ENCODE data around the gene C2CD3.
"Not testable (repeated sequence)": the region's sequence is repeated elsewhere in the genome, so short reads cannot be mapped to it uniquely, and the experiment has no call there.

C2CD3 gene

DNA sequence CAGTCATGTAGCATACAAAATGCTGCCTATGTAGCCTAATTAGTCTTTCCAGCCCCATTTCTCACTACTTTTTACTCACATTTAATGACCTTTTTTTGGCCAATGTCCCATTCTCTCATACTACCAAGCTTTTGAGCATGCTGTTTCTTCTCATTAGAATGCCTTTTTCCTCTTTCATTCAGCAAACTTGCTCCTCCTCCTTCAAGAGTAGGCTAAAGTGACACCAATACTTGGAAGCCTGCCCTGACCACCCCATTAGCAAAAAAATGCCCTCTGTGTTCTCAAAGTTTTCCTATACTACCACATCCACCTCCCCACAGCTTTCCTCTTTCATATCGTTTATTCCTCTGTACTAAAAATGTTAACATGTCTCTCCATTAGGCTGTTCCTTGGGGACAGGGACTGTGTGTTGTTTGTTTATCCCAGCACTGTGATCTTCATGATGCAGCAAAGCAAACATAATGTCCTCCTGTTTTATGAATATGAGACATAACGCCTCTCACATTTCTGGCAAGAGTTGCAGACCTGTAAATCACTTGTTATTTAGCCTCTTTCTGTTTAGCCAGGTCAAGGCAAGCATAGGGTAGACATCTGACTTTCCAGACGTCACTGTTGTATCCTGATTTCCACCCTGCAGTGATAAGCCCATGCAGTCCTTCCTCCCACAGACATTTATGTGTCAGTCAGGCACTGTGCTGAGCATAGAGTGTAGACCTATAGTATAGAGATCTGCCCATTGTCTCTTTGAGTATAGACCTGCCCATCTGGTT is 99.9 kb downstream of the C2CD3 start:
- in situ Hi-C loops (cut with MboI; ENCODE audit: low sequenced_read_pairs), result no loop called here

DNA sequence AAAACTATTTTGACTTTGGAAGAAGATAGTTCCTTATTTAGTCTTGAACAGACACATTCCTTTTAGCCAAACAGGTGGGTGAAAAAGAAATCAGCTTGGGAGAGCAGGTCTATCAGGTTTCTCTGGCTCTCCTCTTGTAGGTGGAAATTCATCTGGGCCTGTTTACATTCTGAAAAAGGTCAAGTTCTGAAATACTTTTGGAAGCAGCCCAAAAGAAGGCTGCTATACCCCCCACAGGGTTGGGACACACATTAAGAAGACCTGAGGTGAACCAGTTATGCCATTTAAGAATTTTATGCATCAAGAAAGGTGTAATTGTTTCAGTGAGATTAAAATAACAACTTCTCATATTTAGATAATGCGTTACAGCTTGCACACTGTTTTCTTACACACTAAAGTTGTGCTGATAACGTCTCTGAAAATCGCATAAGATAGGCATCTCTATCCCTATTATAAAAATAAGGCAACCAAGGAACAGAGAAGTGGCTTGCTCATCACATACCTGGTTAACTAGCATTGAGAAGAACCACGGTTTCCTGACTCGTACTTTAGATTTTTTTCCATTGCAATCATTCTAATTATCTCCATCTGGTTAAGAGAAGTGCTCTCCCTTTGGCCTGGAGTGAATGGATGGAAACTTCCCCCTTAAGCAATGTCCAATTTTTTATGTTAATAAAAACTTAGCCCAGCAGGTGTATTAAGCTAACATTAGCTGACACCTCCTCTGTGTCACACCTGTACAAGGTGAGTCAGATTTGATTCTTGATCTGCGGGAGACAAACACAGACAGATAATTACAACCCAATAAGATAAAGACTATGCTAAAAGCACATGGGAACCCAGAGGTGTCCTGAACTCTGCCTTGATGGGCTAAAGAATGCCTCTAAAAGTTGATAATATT is 101.4 kb downstream of the C2CD3 start:
- in situ Hi-C loops (cut with MboI; ENCODE audit: low sequenced_read_pairs), result no loop called here

- in situ Hi-C loops (cut with MboI; ENCODE audit: low sequenced_read_pairs), result not testable (repeated sequence)
Observed at GRCh38 chr11:74066663-74067062, 104.1 kb downstream of the C2CD3 start.

- in situ Hi-C loops (cut with MboI; ENCODE audit: low sequenced_read_pairs), result not testable (repeated sequence)
Observed at GRCh38 chr11:74065534-74065933, 105.3 kb downstream of the C2CD3 start.

DNA sequence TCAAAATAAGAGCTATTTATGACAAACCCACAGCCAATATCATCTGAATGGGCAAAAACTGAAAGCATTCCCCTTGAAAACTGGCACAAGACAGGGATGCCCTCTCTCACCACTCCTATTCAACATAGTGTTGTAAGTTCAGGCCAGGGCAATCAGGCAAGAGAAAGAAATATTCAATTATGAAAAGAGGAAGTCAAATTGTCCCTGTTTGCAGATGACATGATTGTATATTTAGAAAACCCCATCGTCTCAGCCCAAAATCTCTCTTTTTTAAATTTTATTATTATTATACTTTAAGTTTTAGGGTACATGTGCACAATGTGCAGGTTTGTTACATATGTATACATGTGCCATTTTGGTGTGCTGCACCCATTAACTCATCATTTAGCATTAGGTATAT is 107.2 kb downstream of the C2CD3 start:
- in situ Hi-C loops (cut with MboI; ENCODE audit: low sequenced_read_pairs), result not testable (repeated sequence)

GRCh38 chr11:74061599-74061998 is 109.2 kb downstream of the C2CD3 start:
- in situ Hi-C loops (cut with MboI; ENCODE audit: low sequenced_read_pairs), result not testable (repeated sequence)

DNA sequence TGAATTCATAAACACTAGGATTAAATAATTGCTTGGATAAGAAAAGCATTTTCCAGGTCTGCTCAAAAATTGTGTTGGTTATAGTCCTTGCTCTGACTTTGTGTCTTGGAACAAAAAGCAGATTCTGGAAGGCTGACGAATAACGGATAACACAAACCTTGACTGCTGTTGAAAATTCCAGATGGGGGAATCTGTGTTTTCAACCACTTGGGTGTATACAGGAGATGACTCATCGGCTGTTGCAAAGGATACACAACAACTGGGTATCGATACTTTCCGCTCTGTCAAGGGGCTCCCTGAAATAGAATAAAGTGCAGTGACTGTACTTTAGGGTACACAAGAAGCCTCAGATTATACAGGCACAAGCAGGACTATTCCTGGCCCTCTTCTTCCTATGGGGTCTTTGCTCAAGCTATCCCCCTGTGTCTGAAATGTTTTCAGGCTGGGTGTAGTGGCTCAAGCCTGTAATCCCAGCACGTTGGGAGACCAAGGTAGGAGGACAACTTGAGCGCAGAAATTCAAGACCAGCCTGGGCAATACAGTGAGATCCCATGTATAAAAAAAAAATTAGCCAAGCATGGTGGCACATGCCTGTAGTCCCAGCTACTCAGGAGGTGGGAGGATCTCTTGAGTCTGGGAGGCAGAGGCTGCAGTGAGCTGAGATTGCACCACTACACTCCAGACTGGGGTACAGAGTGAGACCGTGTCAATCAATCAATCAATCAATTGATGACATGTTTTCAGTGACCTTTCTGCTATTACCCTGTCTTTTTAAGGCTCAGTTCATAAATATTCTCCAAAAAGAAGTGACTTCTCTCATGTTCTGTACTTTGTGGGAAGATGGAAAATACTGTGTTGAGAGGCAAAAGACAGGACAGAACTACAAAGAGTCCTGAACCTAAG is 113.3 kb downstream of the C2CD3 start:
- in situ Hi-C loops (cut with MboI; ENCODE audit: low sequenced_read_pairs), result no loop called here

DNA sequence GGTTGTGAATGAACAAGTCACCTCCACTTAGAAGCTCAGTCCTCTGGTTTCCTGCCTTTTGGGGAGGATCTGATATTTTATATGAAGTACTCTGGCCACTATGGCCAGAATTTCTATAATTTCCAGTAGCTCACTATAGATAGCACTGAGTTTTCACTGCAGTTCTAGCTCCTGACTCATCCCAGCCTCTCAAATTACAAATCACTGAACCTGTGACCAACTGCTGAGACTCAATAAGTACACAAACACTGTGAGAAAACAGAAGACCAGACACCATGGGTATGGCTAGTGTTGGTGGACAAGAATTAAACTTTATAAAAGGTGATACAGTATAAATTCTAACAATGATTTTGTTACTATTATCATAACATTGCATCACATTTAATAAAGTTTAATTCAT is 114.9 kb downstream of the C2CD3 start:
- in situ Hi-C loops (cut with MboI; ENCODE audit: low sequenced_read_pairs), result no loop called here

GRCh38 chr11:74050465-74050864 is 120.3 kb downstream of the C2CD3 start:
- in situ Hi-C loops (cut with MboI; ENCODE audit: low sequenced_read_pairs), result no loop called here

DNA sequence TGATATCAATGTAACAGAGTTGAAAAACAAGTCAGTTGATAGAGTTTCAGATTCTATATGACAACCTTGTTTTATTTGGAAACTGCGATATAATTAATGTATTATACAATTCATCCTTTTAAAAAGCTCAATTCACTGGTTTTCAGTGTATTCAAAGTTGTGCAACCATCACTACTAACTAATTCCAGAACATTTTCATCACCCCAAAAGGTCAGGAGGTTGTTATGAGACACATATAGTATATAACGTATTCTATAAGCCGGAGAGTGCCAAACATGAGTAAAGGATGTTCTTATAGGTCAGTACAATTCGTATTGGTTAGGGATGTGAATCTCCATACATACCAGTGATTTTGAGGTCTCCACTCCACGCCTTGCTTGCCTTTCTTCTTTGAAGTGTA is 121.8 kb downstream of the C2CD3 start:
- in situ Hi-C loops (cut with MboI; ENCODE audit: low sequenced_read_pairs), result no loop called here

DNA sequence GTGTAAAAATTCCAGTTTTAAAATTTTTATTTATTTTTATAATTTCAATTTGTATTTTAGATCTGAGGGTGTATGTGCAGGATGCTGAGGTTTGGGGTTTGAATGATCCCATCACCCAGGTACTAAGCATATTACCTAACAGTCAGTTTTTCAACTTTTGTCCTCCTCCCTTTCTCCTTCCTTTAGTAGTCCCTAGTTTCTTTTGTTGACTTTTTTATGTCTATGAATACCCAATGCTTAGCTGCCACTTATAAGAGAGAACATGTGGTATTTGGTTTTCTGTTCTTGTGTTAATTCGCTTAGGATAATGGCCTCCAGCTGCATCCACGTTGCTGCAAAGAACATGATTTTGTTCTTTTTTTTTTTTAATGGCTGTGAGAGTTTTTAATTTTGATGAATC is 126.3 kb downstream of the C2CD3 start:
- in situ Hi-C loops (cut with MboI; ENCODE audit: low sequenced_read_pairs), result no loop called here

DNA sequence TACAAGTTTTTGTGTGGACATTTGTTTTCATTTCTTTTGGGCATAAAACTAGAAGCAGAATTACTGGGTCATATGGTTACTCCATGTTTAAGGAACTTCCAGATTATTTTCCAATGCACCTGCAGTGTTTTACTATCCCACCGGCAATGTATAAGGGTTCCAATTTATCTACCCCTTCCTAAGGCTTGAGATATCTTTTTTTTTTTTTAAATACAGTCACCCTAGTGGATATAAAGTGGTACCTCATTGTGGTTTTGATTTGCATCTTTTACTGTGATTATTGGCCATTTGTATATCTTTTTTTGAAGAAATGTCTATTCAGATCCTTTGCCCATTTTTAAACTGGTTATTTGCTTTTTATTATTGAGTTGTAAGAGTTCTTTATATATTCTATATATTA is 127.4 kb downstream of the C2CD3 start:
- in situ Hi-C loops (cut with MboI; ENCODE audit: low sequenced_read_pairs), result no loop called here

GRCh38 chr11:74037309-74037708 is 133.5 kb downstream of the C2CD3 start:
- in situ Hi-C loops (cut with MboI; ENCODE audit: low sequenced_read_pairs), result no loop called here

DNA sequence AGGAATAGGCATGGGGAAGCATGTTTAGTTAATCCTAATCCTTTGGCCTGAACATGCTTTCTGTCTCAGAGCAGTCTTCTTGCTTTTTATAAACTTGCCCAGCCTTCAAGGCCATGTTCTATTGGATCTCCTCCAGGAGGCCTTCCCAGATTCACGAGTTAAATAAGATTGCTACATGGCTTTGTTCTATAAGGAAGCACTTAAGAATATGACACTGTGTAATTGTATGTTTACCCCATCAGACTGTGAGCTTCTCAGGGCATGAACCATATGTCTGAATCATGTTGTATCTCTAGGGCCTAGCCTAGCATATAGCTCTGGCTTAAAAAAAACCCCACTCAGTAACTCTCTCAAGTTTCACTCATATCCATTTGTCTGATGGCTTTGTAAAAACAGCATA is 135.5 kb downstream of the C2CD3 start:
- in situ Hi-C loops (cut with MboI; ENCODE audit: low sequenced_read_pairs), result no loop called here

- in situ Hi-C loops (cut with MboI; ENCODE audit: low sequenced_read_pairs), result no loop called here
Observed at GRCh38 chr11:74033046-74033445, 137.8 kb downstream of the C2CD3 start.

- in situ Hi-C loops (cut with MboI; ENCODE audit: low sequenced_read_pairs), result no loop called here
Observed at GRCh38 chr11:74030723-74031676, 139.8 kb downstream of the C2CD3 start.

DNA sequence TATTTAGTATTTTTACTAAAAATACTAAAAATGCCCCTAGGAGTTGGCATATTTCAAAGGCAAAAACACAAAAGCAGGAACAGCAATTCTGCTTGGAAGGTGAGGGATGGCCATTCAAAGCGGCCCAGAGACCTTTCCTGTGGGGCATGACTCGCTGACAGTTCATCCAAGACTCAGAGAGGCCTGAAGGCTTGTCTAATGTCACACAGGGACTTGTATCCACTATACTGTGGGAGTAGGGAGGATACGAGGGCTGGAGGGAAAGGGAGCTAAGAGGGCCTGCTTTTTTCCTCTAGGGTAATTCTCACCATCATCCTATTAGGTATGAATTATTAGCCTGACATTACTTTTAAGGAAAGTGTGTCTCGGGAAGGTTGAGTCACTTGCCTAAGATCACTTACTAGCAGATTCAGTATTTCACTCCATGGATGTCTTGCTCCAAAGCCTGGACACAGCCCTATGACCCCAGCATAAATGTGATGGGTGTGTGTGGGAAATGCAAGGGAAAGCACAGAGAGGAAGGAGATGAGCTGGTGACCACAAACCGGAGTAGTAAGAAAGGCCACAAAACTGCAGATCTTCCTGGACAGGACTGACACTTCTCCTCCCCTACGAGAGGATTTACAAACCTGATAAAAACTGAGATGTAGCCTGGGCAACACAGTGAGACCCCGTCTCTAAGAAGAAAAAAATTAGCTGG is 145.2 kb downstream of the C2CD3 start:
- in situ Hi-C loops (cut with MboI; ENCODE audit: low sequenced_read_pairs), result no loop called here

DNA sequence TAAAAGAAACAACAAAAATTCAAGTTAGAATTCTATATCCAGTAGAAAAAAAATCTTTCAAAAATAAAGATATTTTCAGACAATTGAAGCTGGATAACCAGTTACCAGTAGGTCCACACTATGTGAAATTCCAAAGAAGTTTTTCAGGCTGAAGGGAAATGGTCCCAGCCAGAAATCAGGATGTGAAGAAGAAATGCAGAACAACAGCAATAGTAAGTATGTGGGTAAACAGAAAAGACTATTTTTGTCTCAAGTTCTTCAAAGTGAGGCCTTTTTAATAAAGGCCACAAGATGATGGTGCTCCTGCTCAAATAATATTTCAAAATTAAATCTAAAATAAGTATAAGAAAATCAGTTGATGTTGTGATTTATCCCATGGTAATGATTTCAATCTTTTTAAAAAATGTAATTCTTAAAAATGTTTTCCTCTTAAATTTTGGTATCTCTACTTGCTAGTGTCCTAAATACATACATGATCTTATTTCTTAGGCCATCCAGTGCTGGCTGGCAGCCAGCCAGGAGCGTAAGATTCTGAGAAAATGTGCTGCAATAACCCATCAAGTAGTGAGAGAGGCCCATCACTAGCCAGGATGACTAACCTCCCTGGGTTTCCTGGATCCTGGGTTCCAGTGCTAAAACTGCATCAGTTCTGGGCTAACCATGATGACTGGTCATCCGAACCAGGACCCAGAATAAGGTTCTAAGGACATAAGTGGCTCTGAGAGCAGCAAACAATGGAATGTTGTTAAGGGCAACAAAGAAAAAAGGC is 146.4 kb downstream of the C2CD3 start:
- in situ Hi-C loops (cut with MboI; ENCODE audit: low sequenced_read_pairs), result no loop called here

- in situ Hi-C loops (cut with MboI; ENCODE audit: low sequenced_read_pairs), result no loop called here
Observed at GRCh38 chr11:74023276-74023675, 147.5 kb downstream of the C2CD3 start.
